ENCODE results near the gene PALD1. TPM values are rescaled to one million over a fixed set of nuclear protein-coding genes. Genes with fewer than 3 reads are reported as not detected.

PALD1 gene
- total and polyA plus RNA-seq, 3 donors from 2014 or later, result 6.3 to 13.3 (median 8.3) TPM

- 80 to 92% methylated on average over 2 of the region's 2 CpGs for WGBS, 2 donors
- Histone ChIP-seq H3K27ac (peak overlapping the region; percentile 30 to 57), H3K36me3 (ENCODE audit: low read depth, missing control alignments) (no peaks in the 10 kb centered on the region), H3K4me1 (peaks cover 22% of the 10 kb centered on the region), H3K4me3 (no peak overlapping the region), H3K27me3 (no peaks in the 10 kb centered on the region), H3K9me3 (no peaks in the 10 kb centered on the region)
- intact Hi-C loops (cut with DNase I; ENCODE audit: low total_unique reads), result no loop called here
- DNase-seq, result no peak
- TF ChIP-seq POLR2A (IDR thresholded peaks at IDR 0.05) (no peak), CTCF (IDR thresholded peaks at IDR 0.05) (no peak)
Measured at GRCh38 chr10:70557876-70558275, 79.3 kb downstream of the PALD1 start.

- Histone ChIP-seq H3K4me3 (no peak overlapping the region), H3K4me1 (peaks cover 22% of the 10 kb centered on the region), H3K36me3 (ENCODE audit: low read depth, missing control alignments) (no peaks in the 10 kb centered on the region), H3K27me3 (no peaks in the 10 kb centered on the region), H3K9me3 (no peaks in the 10 kb centered on the region), H3K27ac (peak overlapping the region; percentile 30 to 57)
- DNase-seq, result no peak
- intact Hi-C loops (cut with DNase I; ENCODE audit: low total_unique reads), result no loop called here
- TF ChIP-seq CTCF (IDR thresholded peaks at IDR 0.05) (no peak), POLR2A (IDR thresholded peaks at IDR 0.05) (no peak)
- 66 to 84% methylated on average over 11 of the region's 11 CpGs for WGBS, 2 donors
Measured at GRCh38 chr10:70558295-70558694, 79.7 kb downstream of the PALD1 start.

GRCh38 chr10:70558871-70559810, 80.6 kb downstream of the PALD1 start:
- TF ChIP-seq CTCF (IDR thresholded peaks at IDR 0.05) (peak; percentile 36 to 69 (median 57)), POLR2A (IDR thresholded peaks at IDR 0.05) (no peak)
- no peaks in the 10 kb centered on the region for H3K9me3 ChIP-seq
- no peaks in the 10 kb centered on the region for H3K36me3 ChIP-seq (ENCODE audit: low read depth, missing control alignments)
- no peak overlapping the region for H3K4me3 ChIP-seq
- WGBS, 2 donors, result 37 to 47% methylated on average over 20 of the region's 20 CpGs
- peak; percentile 90 for DNase-seq
- peak overlapping the region; percentile 28 to 68 for H3K27ac ChIP-seq
- H3K27me3 ChIP-seq, result no peaks in the 10 kb centered on the region
- peaks cover 22% of the 10 kb centered on the region for H3K4me1 ChIP-seq
- intact Hi-C loops (cut with DNase I; ENCODE audit: low total_unique reads), result no loop called here

- peak overlapping the region; percentile 28 to 68 for H3K27ac ChIP-seq
- peaks cover 22% of the 10 kb centered on the region for H3K4me1 ChIP-seq
- TF ChIP-seq POLR2A (IDR thresholded peaks at IDR 0.05) (no peak), CTCF (IDR thresholded peaks at IDR 0.05) (no peak)
- H3K4me3 ChIP-seq, result no peak overlapping the region
- no peaks in the 10 kb centered on the region for H3K36me3 ChIP-seq (ENCODE audit: low read depth, missing control alignments)
- DNase-seq, result no peak
- intact Hi-C loops (cut with DNase I; ENCODE audit: low total_unique reads), result no loop called here
- H3K27me3 ChIP-seq, result no peaks in the 10 kb centered on the region
- 77 to 86% methylated on average over 2 to 5 of the region's 5 CpGs for WGBS, 2 donors
- H3K9me3 ChIP-seq, result no peaks in the 10 kb centered on the region
Measured at GRCh38 chr10:70559861-70560260, 81.3 kb downstream of the PALD1 start.

All from testis (tissue), 3 donors.